C1 segment of cervical spinal cord (tissue), 14 donors: ENCODE measurements around the gene ATAD2B.
A peak's percentile ranks its signal among the peaks of the same experiment; 100 is the strongest.
"Not testable (repeated sequence)": the region's sequence is repeated elsewhere in the genome, so short reads cannot be mapped to it uniquely, and the experiment has no call there.

ENCODE experiments used
- DNase-seq, 14 donors: peaks; one replicate each; lab custom pipeline; 2025; lab: John Stamatoyannopoulos, UW

Gene ATAD2B

DNA sequence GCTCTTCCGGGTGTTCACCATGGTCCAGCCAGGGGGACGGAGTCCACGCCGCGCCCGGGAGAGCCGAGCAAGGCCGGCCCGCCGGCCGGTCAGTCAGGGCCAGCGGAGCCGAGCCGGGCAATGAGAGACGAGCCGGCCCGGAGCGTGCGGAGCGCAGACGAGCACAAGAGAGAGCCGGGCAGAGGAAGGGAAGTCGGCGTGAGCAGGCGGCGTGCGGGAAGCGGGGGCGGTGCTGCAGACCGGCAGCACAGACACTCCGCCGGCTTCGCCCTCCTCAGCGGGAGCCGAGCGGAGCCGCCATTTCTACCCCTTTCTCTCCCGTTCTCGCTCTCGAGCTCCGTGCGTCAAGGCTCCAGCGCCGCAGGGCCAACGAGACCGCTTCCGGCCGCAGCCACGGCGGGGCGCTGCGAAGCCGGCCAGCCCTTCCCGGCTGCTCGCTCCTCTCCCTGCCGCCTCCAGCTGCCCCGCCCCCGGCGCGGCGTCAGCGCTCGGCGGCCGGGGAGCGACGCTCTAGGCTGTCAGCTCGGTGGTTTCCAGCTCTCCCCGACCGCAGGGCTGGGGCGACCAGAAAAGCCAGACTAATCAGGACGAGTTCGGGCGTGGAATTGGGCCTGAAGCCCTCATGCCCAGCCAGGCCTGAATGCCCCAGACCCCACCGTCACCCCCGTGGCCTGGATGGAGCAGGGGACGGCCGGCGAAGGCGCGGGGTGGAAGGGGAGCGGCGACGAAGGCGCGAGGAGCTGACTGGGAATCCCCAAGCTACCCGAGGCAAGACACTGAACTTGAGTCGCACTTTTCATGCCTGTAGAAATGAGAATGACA lies at the start of gene ATAD2B:
ATAD2B (minus strand) TSS at position 374 of the 822 bp plus-strand sequence; CDS start at position 21, 353 bp downstream.
- peak; percentile 45 to 93 (median 85) for DNase-seq

- DNase-seq = no peak
Measured at GRCh38 chr2:23967846-23968245, 40.9 kb upstream of the ATAD2B start.

GRCh38 chr2:23954325-23955014 lies 27.5 kb upstream of the ATAD2B start:
- DNase-seq = no peak

DNA sequence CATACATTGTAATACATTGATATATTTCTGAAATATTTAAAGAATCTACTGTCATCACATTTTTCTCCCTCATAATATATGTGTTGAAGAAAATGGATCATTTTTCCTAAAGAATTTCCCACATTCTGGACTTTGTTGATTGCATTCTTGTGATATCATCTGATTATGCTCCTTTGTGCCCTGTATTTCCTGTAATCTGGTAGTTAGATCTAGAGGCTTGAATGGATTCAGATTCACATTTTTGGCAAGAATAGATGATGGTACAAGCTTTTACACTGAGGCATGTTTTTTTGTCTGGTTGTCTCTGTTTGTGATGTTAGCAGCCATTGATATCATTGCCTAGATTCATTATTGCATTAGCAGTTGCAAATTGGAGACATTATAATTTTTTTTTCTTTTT lies 26.7 kb upstream of the ATAD2B start:
- no peak for DNase-seq

DNA sequence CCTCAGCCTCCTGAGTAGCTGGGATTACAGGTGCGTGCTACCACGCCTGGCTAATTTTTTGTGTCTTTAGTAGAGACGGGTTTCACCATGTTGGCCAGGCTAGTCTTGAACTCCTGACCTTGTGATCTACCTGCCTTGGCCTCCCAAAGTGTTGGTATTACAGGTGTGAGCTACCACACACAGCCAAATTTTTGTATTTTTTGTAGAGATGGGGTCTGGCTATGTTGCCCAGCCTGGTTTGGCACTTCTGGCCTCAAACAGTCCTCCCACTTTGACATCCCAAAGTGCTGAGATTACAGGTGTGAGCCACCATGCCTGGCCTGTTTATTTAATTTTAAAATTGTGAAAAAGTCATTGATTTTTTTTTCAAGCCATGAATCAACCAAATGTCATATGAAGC lies 25.6 kb upstream of the ATAD2B start:
- not testable (repeated sequence) for DNase-seq

GRCh38 chr2:23947350-23947749 lies 20.4 kb upstream of the ATAD2B start:
- no peak for DNase-seq

- DNase-seq = no peak
Measured at GRCh38 chr2:23944976-23945375, 18.1 kb upstream of the ATAD2B start.

DNA sequence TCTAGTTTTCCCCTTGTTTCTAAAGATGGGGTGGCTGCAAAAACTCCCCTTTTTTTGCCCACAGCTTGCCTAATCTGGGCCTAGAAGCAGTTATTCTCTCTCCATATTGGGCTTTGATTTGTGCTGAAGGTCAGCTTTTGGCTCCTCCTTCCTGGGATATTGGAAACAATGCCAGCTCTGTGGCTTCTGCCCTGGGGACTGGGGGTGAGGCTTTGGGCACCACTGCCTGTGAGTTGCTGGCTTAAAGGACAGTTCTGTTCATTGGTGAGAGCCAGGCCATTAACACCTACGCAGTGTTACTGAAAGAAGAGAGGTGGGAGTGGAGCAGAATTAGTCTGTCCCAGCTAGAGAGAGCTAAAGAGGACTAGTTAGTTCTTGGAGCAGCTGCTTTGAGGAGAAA lies 17.6 kb upstream of the ATAD2B start:
- peak in 8 of 14 donors; percentile 3 to 22 (median 14) for DNase-seq

DNA sequence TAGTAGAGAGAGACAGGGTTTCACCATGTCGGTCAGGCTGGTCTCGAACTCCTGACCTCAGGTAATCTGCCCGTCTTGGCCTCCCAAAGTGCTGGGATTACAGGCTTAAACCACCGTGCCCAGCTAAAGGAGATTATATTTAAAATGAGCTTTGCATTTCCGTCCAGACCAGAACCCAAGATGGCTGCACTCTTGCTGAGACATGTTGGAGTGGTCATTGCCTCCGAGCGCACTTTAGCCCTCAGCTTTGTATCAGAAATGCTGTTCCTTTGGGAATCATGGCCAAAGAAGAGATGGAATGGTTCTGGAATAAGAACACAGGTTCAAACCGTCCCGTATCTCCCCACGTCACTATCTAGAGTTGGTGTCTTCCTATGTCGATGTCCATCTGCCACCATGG lies 16.7 kb upstream of the ATAD2B start:
- no peak for DNase-seq

- no peak for DNase-seq
Measured at GRCh38 chr2:23941644-23942043, 14.7 kb upstream of the ATAD2B start.

DNA sequence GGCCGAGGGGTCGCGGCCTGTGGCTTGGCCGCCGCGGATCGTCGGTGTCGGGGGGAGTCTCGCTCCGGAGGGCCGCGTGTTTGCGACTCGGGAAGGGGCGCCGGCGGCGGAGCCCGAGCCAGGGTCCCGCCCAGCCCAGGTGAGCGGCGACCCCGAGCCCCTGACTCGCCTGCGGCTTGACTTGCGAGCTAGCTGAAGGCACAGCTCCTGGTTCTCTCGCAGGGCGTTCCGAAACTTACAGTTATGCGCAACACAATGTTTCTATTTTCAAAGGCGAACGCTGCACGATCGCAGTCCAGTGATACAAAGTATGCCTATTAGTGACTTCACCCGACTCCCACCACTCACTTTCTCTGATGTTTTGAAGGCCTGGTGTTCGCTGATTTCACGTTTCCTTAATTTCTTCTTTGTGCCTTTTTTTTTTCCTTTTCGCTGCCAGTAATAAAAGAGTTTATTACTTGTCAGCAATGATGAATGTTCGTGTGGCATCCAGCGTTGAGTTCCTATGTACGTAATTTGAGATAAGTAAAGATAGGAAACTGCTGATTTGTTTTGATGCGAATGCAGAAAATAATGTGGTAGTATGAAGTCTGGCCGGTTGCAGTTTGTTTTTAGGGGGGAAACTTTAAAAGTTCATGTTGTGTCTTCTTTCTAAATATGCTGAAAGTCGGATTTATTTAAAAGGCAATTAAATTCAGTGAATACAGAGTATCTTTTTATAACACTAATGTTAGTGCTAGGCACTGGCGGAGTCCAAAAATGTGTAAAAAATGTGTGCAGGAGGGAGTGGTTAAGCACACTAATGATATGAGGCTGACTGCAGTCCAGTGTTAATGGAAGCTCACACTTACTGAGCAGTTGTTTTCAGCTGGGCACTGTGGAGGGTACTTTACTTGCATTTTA lies 14.0 kb upstream of the ATAD2B start:
- peak in 4 of 14 donors; percentile 35 to 73 (median 55) for DNase-seq

DNA sequence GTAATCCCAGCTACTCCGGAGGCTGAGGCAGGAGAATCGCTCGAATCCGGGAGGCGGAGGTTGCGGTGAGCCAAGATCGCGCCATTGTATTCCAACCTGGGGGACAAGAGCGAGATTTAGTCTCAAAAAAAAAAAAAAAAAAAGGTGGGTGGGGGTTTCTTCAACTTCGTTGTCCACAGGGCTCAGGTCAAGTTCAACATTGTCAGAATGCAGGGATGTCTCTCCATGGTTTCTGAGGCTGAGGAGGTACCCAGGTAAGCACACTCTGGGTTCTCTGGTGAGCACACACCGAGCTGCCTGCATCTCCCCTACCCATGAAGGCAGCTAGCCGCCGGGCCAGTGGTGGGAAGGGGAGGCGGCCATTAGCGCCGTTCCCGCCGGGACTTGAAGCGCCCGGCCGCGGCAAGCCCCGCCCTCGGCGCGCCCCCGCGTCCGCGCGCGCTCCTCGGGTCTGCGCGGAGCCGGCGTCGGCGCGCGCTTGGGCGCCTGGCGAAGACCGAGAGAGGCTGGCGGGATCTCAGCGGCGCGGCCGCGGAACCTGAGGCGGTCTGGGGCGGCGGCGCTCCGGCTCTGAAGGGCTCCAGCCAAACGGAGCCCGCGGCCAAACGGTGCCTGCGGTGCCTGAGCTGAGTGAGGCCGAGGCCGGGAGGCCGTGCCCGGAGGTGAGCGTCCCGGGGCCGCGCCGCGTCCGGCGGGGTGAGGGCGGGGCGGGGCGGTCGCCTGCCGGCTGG lies 13.2 kb upstream of the ATAD2B start, which contains the start of gene UBXN2A:
UBXN2A (plus strand) TSS at position 477 of the 731 bp plus-strand sequence. CDS start 17,852 bp downstream, outside the sequence.
- DNase-seq = peak in 13 of 14 donors; percentile 8 to 84 (median 63)

DNA sequence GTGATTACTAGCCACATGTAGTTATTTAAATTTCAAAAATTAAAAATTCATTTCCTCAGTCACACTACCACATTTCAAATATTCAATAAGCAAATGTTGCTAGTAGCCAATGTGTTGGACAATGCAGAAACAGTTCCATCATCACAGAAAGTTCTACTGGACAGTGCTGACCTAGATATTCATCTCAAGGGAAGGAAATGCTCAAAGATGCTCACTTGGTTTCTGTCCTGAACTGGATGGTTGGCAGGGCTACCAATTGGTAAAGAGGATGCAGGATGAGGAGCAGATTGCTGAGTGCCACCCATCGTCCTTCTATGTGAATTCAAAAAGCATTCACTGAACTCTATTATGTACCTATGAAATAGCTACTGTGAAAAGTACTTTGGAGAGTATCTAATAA lies 7.3 kb upstream of the ATAD2B start:
- peak in 1 of 14 donors; percentile 18 for DNase-seq

GRCh38 chr2:23926290-23926749 lies 603 bp downstream of the ATAD2B start:
- DNase-seq = peak in 9 of 14 donors; percentile 53 to 84 (median 66)

- peak in 11 of 14 donors; percentile 6 to 81 (median 60) for DNase-seq
Measured at GRCh38 chr2:23925702-23926289, 1.1 kb downstream of the ATAD2B start.

GRCh38 chr2:23924589-23925359 lies 2.1 kb downstream of the ATAD2B start:
- peak in 1 of 14 donors; percentile 16 for DNase-seq

GRCh38 chr2:23918837-23919489 lies 8.0 kb downstream of the ATAD2B start:
- no peak for DNase-seq

- DNase-seq = no peak
Measured at GRCh38 chr2:23916727-23917405, 10.1 kb downstream of the ATAD2B start.
